GM10847 (cell line): Measurements from ENCODE around the gene NSA2.

Source experiments
- POLR2A ChIP-seq: IDR thresholded peaks from 2 replicates; pipeline ENCODE4 v1.6.1; 2011; ENCODE audit not compliant: insufficient read length; ENCODE audit errors: extremely low read depth

The NSA2 gene

DNA sequence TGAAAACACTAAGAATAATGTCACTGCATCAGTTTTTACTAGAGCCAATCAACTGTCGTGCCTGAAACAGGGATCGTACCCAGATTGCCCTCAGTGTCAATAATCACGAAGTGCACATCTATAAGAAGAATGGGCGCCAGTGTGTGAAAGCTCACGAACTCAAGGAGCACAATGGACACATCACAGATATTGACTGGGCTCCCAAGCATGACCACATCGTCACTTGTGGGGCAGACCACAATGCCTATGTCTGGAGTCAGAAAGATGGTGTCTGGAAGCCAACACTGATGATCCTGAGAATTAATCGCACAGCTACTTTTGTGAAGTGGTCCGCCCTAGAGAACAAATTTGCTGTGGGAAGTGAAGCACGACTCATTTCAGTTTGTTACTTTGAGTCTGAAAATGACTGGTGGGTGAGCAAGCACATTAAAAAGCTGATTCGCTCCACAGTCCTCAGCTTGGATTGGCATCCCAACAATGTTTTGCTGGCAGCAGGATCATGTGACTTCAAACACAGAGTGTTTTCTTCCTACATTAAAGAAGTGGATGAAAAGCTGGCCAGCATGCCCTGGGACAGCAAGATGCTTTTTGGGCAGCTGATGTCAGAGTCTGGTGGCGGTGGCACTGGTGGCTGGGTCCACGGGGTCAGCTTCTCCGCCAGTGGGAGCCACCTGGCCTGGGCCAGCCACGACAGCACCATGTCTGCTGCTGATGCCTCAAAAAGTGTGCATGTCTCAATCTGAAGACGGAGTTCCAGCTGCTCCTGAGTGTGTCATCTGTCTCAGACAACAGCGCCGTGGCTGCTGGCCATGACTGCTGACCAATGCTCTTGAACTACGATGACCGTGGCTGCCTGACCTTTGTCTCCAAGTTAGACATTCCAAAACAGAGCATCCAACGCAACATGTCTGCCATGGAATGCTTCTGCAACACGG lies 32.2 kb downstream of the NSA2 start:
- no peak for TF ChIP-seq POLR2A

DNA sequence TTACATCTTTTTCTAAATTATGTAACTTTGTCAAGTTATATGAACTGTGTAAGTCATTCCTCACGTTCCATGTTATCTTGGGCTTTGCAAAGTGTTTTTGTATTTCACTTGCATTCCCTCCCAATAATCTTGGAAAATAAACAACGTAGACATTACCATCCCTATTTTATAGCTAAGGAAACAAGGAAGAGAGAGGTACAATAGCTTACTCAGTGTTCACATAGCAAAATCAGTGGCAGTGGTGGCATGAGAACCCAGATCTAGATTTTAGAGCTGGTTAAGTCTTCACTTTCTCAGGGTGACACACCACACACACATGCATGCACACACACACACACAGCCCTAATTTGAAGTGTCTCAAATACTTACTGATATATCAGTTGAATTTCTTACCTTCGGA lies 34.1 kb downstream of the NSA2 start:
- TF ChIP-seq POLR2A = no peak

DNA sequence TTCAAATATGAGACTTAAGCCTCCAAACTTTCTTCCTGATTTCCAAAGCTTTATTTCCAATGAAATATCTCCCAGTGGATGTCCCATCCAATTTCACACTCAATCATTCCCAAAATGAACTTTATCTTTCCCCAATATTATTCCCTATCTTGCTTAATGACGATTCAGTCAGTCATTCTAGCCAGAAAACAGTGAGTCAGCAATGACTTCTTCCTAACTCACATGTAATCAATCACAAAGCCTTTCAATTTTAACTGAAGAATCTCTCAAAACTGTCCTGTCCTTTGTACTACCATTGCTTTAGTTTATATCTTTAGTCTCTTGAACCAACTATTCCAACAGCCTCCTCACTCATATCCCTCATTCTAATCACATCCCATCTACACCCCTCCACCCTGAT lies 34.9 kb downstream of the NSA2 start:
- TF ChIP-seq POLR2A = no peak

DNA sequence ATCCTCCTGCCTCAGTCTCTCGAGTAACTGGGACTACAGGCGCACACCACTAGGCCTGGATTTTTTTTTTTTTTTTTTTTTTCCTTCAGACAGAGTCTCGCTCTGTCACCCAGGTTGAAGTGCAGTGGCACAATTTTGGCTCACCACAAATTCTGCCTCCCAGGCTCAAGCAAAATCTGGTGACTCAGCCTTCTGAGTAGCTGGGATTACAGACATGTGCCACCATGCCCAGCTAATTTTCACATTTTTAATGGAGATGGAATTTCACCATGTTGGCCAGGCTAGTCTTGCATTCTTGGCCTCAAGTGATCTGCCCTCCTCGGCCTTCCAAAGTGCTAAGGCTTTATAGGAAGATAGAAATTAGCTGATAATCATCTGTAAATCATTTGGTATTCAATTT lies 43.9 kb downstream of the NSA2 start:
- no peak for TF ChIP-seq POLR2A

DNA sequence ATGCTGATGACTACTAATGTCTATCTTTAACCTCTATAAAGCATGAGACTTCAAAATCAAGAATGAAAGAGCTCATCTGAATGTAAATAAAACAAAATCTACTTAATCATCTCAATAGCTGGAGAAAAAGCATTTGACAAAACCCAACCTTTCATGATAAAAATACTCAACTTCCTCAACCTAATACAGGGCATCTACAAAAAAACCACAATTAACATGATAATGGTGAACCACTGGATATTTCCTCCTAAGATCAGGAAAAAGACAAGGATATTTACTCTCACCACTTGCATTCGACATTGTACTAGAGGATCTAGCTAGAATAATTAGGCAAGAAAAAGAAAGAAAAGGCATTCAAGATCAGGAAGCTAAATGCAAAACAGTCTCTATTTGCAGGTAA lies 49.8 kb downstream of the NSA2 start:
- TF ChIP-seq POLR2A = no peak

DNA sequence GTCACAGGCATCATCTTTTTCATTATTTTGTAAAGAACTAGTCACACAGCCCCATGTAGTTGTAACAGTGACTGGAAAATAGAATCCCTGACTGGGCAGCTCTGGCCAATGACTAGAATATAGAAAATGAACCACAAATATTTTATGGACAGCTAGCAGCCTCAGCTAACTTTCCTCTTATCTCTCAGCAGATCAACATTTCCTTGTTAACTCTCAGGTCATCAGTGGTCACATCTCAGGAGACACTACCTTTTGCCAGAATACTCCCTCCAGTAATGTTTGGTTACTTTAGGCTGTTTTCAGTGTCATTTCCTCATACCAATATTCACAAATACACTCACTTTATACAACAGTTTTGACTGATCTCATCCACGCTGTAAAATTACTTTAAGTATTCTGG lies 55.2 kb downstream of the NSA2 start:
- no peak for TF ChIP-seq POLR2A

DNA sequence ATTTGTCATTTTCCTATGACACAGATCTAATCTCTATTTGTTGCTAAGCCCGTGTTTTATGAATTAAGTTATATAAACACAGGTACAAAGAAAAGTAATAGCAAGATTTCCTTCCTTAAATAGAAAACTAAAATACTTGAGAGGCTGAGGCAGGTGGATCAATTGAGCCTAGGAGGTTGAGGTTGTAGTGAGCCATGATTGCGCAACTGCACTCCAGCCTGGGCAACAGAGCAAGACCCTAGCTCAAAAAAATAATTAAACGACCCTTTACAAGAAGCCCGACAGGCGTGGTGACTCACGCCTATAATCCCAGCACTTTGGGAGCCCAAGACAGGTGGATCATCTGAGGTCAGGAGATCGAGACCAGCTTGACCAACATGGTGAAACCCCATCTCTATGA lies 62.4 kb downstream of the NSA2 start:
- TF ChIP-seq POLR2A = no peak
